ENCODE results near the gene BLTP3B.

BLTP3B gene

GRCh38 chr12:100164153-100164704 is 21.6 kb upstream of the BLTP3B start:
- no peak for DNase-seq (ENCODE audit: low spot score)

GRCh38 chr12:100163416-100164152 is 20.9 kb upstream of the BLTP3B start:
- DNase-seq (ENCODE audit: low spot score) = peak; percentile 94

- no peak for DNase-seq (ENCODE audit: low spot score)
Measured at GRCh38 chr12:100159391-100160104, 16.9 kb upstream of the BLTP3B start.

- no peak for DNase-seq (ENCODE audit: low spot score)
Measured at GRCh38 chr12:100158535-100158934, 15.9 kb upstream of the BLTP3B start.

- DNase-seq (ENCODE audit: low spot score) = no peak
Measured at GRCh38 chr12:100157427-100157821, 14.8 kb upstream of the BLTP3B start.

GRCh38 chr12:100156731-100157426 is 14.2 kb upstream of the BLTP3B start:
- DNase-seq (ENCODE audit: low spot score) = no peak

GRCh38 chr12:100154474-100155247 is 12.0 kb upstream of the BLTP3B start:
- DNase-seq (ENCODE audit: low spot score) = peak; percentile 82

- no peak for DNase-seq (ENCODE audit: low spot score)
Measured at GRCh38 chr12:100153131-100153530, 10.5 kb upstream of the BLTP3B start.

GRCh38 chr12:100151769-100152168 is 9.1 kb upstream of the BLTP3B start:
- no peak for DNase-seq (ENCODE audit: low spot score)

- no peak for DNase-seq (ENCODE audit: low spot score)
Measured at GRCh38 chr12:100146252-100146651, 3.6 kb upstream of the BLTP3B start.

- no peak for DNase-seq (ENCODE audit: low spot score)
Measured at GRCh38 chr12:100145643-100146042, 3.0 kb upstream of the BLTP3B start.

- DNase-seq (ENCODE audit: low spot score) = peak; percentile 50
Measured at GRCh38 chr12:100141998-100142850, 450 bp downstream of the BLTP3B start.

- DNase-seq (ENCODE audit: low spot score) = no peak
Measured at GRCh38 chr12:100141666-100141997, 1.0 kb downstream of the BLTP3B start.

GRCh38 chr12:100138803-100139098 is 3.9 kb downstream of the BLTP3B start:
- DNase-seq (ENCODE audit: low spot score) = no peak

- no peak for DNase-seq (ENCODE audit: low spot score)
Measured at GRCh38 chr12:100138048-100138802, 4.4 kb downstream of the BLTP3B start.

GRCh38 chr12:100133200-100133599 is 9.5 kb downstream of the BLTP3B start:
- no peak for DNase-seq (ENCODE audit: low spot score)

GRCh38 chr12:100128512-100128908 is 14.2 kb downstream of the BLTP3B start:
- peak; percentile 39 for DNase-seq (ENCODE audit: low spot score)

- DNase-seq (ENCODE audit: low spot score) = no peak
Measured at GRCh38 chr12:100127766-100128511, 14.7 kb downstream of the BLTP3B start.

GRCh38 chr12:100123316-100124095 is 19.2 kb downstream of the BLTP3B start:
- no peak for DNase-seq (ENCODE audit: low spot score)
